ENCODE measurements around the gene GFPT1. TPM values are rescaled to one million over a fixed set of nuclear protein-coding genes. Genes with fewer than 3 reads are reported as not detected.

GFPT1 gene
- total RNA-seq, 1 experiment from 2014 or later = 20.7 TPM

GRCh38 chr2:69304656-69305055 lies 82.4 kb downstream of the GFPT1 start:
- H3K4me1 ChIP-seq (ENCODE audit: insufficient read depth, low read length) = peaks cover 17% of the 10 kb centered on the region
- no peaks in the 10 kb centered on the region for H3F3A ChIP-seq (ENCODE audit: low read length, unreplicated experiment)
- no peaks in the 10 kb centered on the region for H3K9me3 ChIP-seq (ENCODE audit: low read length)
- H3K4me3 ChIP-seq (ENCODE audit: low read length) = no peak overlapping the region
- H3K27ac ChIP-seq (ENCODE audit: low read length) = no peak overlapping the region
- H3K9ac ChIP-seq (ENCODE audit: low read length) = no peak overlapping the region
- POLR2A ChIA-PET (ENCODE audit: unreplicated experiment) = no interaction called here
- no peak for ATAC-seq
- H3K36me3 ChIP-seq (ENCODE audit: low read depth, low read length) = no peaks in the 10 kb centered on the region
- H3K9me2 ChIP-seq (replicated peaks; ENCODE audit: low read length) = no peaks in the 10 kb centered on the region
- intact Hi-C loops (cut with micrococcal nuclease) = no loop called here
- no TSS peak for BruUV-seq (replicated peaks)
- no peak overlapping the region for H3K4me2 ChIP-seq (ENCODE audit: low read length)
- H4K20me1 ChIP-seq (ENCODE audit: low read length) = no peaks in the 10 kb centered on the region
- no peaks in the 10 kb centered on the region for H3K27me3 ChIP-seq (ENCODE audit: low read length)
- no peaks in the 10 kb centered on the region for H3K79me2 ChIP-seq (ENCODE audit: low read length)
- CTCF ChIA-PET = no interaction called here
- TF ChIP-seq EZH2 (IDR thresholded peaks at IDR 0.05; ENCODE audit: low read length, unreplicated experiment) = no peak
- no peak for TF ChIP-seq EZH2phosphoT487 (IDR thresholded peaks at IDR 0.05; ENCODE audit: borderline replicate concordance, low read length)
- TF ChIP-seq, protein P1, sequence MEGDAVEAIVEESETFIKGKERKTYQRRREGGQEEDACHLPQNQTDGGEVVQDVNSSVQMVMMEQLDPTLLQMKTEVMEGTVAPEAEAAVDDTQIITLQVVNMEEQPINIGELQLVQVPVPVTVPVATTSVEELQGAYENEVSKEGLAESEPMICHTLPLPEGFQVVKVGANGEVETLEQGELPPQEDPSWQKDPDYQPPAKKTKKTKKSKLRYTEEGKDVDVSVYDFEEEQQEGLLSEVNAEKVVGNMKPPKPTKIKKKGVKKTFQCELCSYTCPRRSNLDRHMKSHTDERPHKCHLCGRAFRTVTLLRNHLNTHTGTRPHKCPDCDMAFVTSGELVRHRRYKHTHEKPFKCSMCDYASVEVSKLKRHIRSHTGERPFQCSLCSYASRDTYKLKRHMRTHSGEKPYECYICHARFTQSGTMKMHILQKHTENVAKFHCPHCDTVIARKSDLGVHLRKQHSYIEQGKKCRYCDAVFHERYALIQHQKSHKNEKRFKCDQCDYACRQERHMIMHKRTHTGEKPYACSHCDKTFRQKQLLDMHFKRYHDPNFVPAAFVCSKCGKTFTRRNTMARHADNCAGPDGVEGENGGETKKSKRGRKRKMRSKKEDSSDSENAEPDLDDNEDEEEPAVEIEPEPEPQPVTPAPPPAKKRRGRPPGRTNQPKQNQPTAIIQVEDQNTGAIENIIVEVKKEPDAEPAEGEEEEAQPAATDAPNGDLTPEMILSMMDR (conservative IDR thresholded peaks at IDR 0.05; ENCODE audit: low read depth, low read length) = no peak
- H2AFZ ChIP-seq (ENCODE audit: low read length) = no peak overlapping the region
- DNase-seq = no peak

DNA sequence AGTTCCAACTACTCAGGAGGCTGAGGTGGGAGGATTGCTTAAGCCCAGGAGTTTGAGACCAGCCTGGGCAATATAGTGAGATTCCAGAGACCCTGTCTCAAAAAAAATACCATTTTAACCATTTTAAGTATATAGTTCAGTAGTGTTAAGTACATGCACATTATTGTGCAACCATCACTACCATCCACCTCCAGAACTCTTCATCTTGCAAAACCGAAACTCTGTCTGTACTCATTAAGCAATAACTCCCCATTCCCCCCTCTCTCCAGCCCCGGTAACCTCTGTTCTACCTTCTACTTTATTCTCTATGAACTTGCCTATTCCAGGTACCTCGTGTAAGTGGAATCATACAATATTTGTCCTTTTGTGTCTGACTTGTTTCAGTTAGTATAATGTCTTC lies 86.4 kb downstream of the GFPT1 start:
- Histone ChIP-seq H3K4me1 (ENCODE audit: insufficient read depth, low read length) (peaks cover 26% of the 10 kb centered on the region), H3K9ac (ENCODE audit: low read length) (no peak overlapping the region), H3F3A (ENCODE audit: low read length, unreplicated experiment) (no peaks in the 10 kb centered on the region), H3K9me2 (replicated peaks; ENCODE audit: low read length) (no peaks in the 10 kb centered on the region), H3K79me2 (ENCODE audit: low read length) (no peaks in the 10 kb centered on the region), H3K36me3 (ENCODE audit: low read depth, low read length) (no peaks in the 10 kb centered on the region), H4K20me1 (ENCODE audit: low read length) (no peaks in the 10 kb centered on the region), H3K9me3 (ENCODE audit: low read length) (no peaks in the 10 kb centered on the region), H2AFZ (ENCODE audit: low read length) (no peak overlapping the region), H3K4me3 (ENCODE audit: low read length) (no peak overlapping the region), H3K27me3 (ENCODE audit: low read length) (no peaks in the 10 kb centered on the region), H3K27ac (ENCODE audit: low read length) (no peak overlapping the region), H3K4me2 (ENCODE audit: low read length) (no peak overlapping the region)
- intact Hi-C loops (cut with micrococcal nuclease) = no loop called here
- ATAC-seq (no peak), DNase-seq (no peak)
- TF ChIP-seq EZH2phosphoT487 (IDR thresholded peaks at IDR 0.05; ENCODE audit: borderline replicate concordance, low read length) (no peak), EZH2 (IDR thresholded peaks at IDR 0.05; ENCODE audit: low read length, unreplicated experiment) (no peak)
- TF ChIP-seq, protein P1 (conservative IDR thresholded peaks at IDR 0.05; ENCODE audit: low read depth, low read length) = no peak
- ChIA-PET CTCF (no interaction called here), POLR2A (ENCODE audit: unreplicated experiment) (no interaction called here)
- BruUV-seq (replicated peaks) = no TSS peak

DNA sequence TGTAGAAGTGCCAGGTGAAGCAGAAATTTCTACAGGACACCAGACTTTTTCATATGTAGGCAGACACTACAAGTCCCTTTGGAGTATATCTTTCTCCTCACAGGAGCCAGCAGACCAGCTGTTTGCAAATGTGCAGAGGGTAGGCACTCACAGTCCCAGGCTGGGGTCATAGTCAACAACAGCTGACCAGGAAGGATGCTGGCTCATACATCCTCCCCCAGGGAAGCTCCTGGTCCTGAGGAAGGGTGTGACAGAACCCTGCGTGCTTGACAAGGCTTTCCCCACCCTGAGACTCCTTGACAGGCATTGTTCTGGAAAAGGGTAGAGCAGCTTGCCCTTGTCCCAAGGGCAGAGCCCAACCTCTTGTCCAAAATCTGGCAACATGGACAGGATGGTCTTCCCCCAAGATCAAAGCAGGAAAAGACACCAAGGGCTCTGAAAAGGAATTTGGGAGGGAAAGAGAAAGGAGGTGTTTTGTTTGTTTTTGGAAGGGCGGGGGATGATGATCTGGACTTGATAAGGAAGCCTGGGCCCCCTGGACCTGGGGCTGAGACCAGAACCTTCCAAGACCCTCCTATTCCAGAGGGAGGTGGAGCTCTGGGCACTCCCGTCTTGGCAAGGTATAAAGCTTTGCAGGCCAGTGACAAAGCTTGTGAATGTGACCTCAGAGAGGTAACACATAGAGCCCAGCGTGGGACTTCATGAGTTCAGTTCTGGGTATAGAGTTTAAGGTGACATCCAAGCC lies 87.1 kb downstream of the GFPT1 start:
- Histone ChIP-seq H3K9ac (ENCODE audit: low read length) (no peak overlapping the region), H3K27ac (ENCODE audit: low read length) (no peak overlapping the region), H3K79me2 (ENCODE audit: low read length) (no peaks in the 10 kb centered on the region), H3F3A (ENCODE audit: low read length, unreplicated experiment) (no peaks in the 10 kb centered on the region), H4K20me1 (ENCODE audit: low read length) (no peaks in the 10 kb centered on the region), H3K4me3 (ENCODE audit: low read length) (no peak overlapping the region), H3K27me3 (ENCODE audit: low read length) (no peaks in the 10 kb centered on the region), H3K9me2 (replicated peaks; ENCODE audit: low read length) (no peaks in the 10 kb centered on the region), H2AFZ (ENCODE audit: low read length) (no peak overlapping the region), H3K4me1 (ENCODE audit: insufficient read depth, low read length) (peaks cover 26% of the 10 kb centered on the region), H3K4me2 (ENCODE audit: low read length) (no peak overlapping the region), H3K9me3 (ENCODE audit: low read length) (no peaks in the 10 kb centered on the region), H3K36me3 (ENCODE audit: low read depth, low read length) (no peaks in the 10 kb centered on the region)
- ATAC-seq = no peak
- POLR2A ChIA-PET (ENCODE audit: unreplicated experiment) = no interaction called here
- TF ChIP-seq EZH2phosphoT487 (IDR thresholded peaks at IDR 0.05; ENCODE audit: borderline replicate concordance, low read length) (no peak), EZH2 (IDR thresholded peaks at IDR 0.05; ENCODE audit: low read length, unreplicated experiment) (no peak)
- TF ChIP-seq, protein P1 (conservative IDR thresholded peaks at IDR 0.05; ENCODE audit: low read depth, low read length) = no peak
- intact Hi-C loops (cut with micrococcal nuclease) = no loop called here
- CTCF ChIA-PET = no interaction called here
- DNase-seq = no peak
- no TSS peak for BruUV-seq (replicated peaks)
